Stimulated activated CD4-positive, alpha-beta T cell treated with anti-CD3 and anti-CD28 coated beads, TNF-alpha, amount 100 ng/mL, for 48 hours (primary cell): ENCODE measurements around the gene ZNF574.

ENCODE experiments used
- DNase-seq, 3 donors: peaks; one replicate each; pipeline ENCODE4 v3.0.0-alpha.2; 2020; ENCODE audit warnings: low read depth in 3 of 3

Gene ZNF574

GRCh38 chr19:42080764-42081375 is 4.9 kb downstream of the ZNF574 start:
- DNase-seq: no peak

- no peak for DNase-seq
These were observed 5.7 kb downstream of the ZNF574 start for GRCh38 chr19:42081584-42082203.

GRCh38 chr19:42083537-42083936 is 7.6 kb downstream of the ZNF574 start:
- DNase-seq: no peak

GRCh38 chr19:42086188-42086736 is 10.3 kb downstream of the ZNF574 start:
- no peak for DNase-seq

GRCh38 chr19:42086770-42087550 is 11.0 kb downstream of the ZNF574 start:
- no peak for DNase-seq

GRCh38 chr19:42088471-42089190 is 12.7 kb downstream of the ZNF574 start:
- DNase-seq: no peak

- no peak for DNase-seq
These were observed 13.3 kb downstream of the ZNF574 start for GRCh38 chr19:42089191-42089750.

GRCh38 chr19:42089772-42090171 is 13.8 kb downstream of the ZNF574 start:
- DNase-seq: no peak

- no peak for DNase-seq
These were observed 14.7 kb downstream of the ZNF574 start for GRCh38 chr19:42090672-42091071.

- DNase-seq: no peak
These were observed 15.3 kb downstream of the ZNF574 start for GRCh38 chr19:42091300-42091699.

- no peak for DNase-seq
These were observed 15.8 kb downstream of the ZNF574 start for GRCh38 chr19:42091742-42092141.

- DNase-seq: no peak
These were observed 16.4 kb downstream of the ZNF574 start for GRCh38 chr19:42092350-42092749.

- no peak for DNase-seq
These were observed 17.5 kb downstream of the ZNF574 start for GRCh38 chr19:42093505-42093904.

GRCh38 chr19:42093926-42094325 is 18.0 kb downstream of the ZNF574 start:
- DNase-seq: no peak

GRCh38 chr19:42095142-42095813 is 19.3 kb downstream of the ZNF574 start:
- no peak for DNase-seq

- no peak for DNase-seq
These were observed 19.9 kb downstream of the ZNF574 start for GRCh38 chr19:42095814-42096230.

GRCh38 chr19:42096255-42096837 is 20.4 kb downstream of the ZNF574 start:
- no peak for DNase-seq

- no peak for DNase-seq
These were observed 21.5 kb downstream of the ZNF574 start for GRCh38 chr19:42097461-42097860.

- no peak for DNase-seq
These were observed 22.8 kb downstream of the ZNF574 start for GRCh38 chr19:42098781-42099180.

- DNase-seq: no peak
These were observed 23.5 kb downstream of the ZNF574 start for GRCh38 chr19:42099336-42099925.
